H9 (cell line): Measurements from ENCODE around the gene PHKA2. TPM values are rescaled to one million over a fixed set of nuclear protein-coding genes. Genes with fewer than 3 reads are reported as not detected.

Experiments
- DNase-seq: peaks from one replicate; pipeline ENCODE4 v3.0.0-alpha.2; 2017
- H2AFZ ChIP-seq: one replicate; pipeline ENCODE4 v1.6.1; 2013; ENCODE audit warnings: mild to moderate bottlenecking, low read length, control low read depth, moderate library complexity
- H2AK5ac ChIP-seq: 2 replicates; pipeline ENCODE4 v1.6.1; 2013; ENCODE audit warnings: low read length, control low read depth, mixed read lengths; ENCODE audit not compliant: insufficient read length
- H2BK120ac ChIP-seq: one replicate; pipeline ENCODE4 v1.6.1; 2013; ENCODE audit warnings: low read depth, mild to moderate bottlenecking, low read length, control low read depth, inconsistent platforms; ENCODE audit not compliant: poor library complexity, severe bottlenecking
- H2BK12ac ChIP-seq: 2 replicates; pipeline ENCODE4 v1.6.1; 2013; ENCODE audit warnings: low read length, control low read depth, mixed read lengths, low read depth; ENCODE audit not compliant: insufficient read length
- H2BK15ac ChIP-seq: 2 replicates; pipeline ENCODE4 v1.6.1; 2013; ENCODE audit warnings: low read depth, low read length, control low read depth
- H2BK20ac ChIP-seq: one replicate; pipeline ENCODE4 v1.6.1; 2013; ENCODE audit warnings: low read depth, mild to moderate bottlenecking, low read length, control low read depth, inconsistent platforms; ENCODE audit not compliant: poor library complexity, severe bottlenecking
- H2BK5ac ChIP-seq: 2 replicates; pipeline ENCODE4 v1.6.1; 2013; ENCODE audit warnings: low read length, control low read depth, mixed read lengths; ENCODE audit not compliant: insufficient read length
- H3K14ac ChIP-seq: 2 replicates; pipeline ENCODE4 v1.6.1; 2013; ENCODE audit warnings: low read length, control low read depth; ENCODE audit not compliant: insufficient read depth
- H3K18ac ChIP-seq: 2 replicates; pipeline ENCODE4 v1.6.1; 2013; ENCODE audit warnings: low read depth, mild to moderate bottlenecking, mixed read lengths, low read length, control low read depth; ENCODE audit not compliant: insufficient read length
- H3K23ac ChIP-seq: 2 replicates; pipeline ENCODE4 v1.6.1; 2013; ENCODE audit warnings: low read length, control low read depth, mixed read lengths, low read depth; ENCODE audit not compliant: insufficient read length
- H3K23me2 ChIP-seq: 2 replicates; pipeline ENCODE4 v1.6.1; 2013; ENCODE audit warnings: low read depth, mild to moderate bottlenecking, mixed read lengths, low read length, control low read depth; ENCODE audit not compliant: insufficient read length, poor library complexity, severe bottlenecking
- H3K27ac ChIP-seq: 2 replicates; pipeline ENCODE4 v1.5.1; 2013; ENCODE audit warnings: low read length, control low read depth, mixed read lengths, low read depth; ENCODE audit not compliant: insufficient read length
- H3K27me3 ChIP-seq: 2 replicates; pipeline ENCODE4 v1.6.1; 2013; ENCODE audit warnings: low read length, control low read depth, inconsistent platforms; ENCODE audit not compliant: insufficient read depth
- H3K4ac ChIP-seq: 2 replicates; pipeline ENCODE4 v1.6.1; 2013; ENCODE audit warnings: low read depth, mild to moderate bottlenecking, control low read depth, inconsistent platforms, low read length, moderate library complexity
- H3K4me1 ChIP-seq: 2 replicates; pipeline ENCODE4 v1.6.1; 2013; ENCODE audit warnings: low read length, control low read depth, inconsistent platforms; ENCODE audit not compliant: insufficient read depth
- H3K4me2 ChIP-seq: 2 replicates; pipeline ENCODE4 v1.6.1; 2013; ENCODE audit warnings: low read length, control low read depth, mixed read lengths; ENCODE audit not compliant: insufficient read length, insufficient read depth
- H3K56ac ChIP-seq: 2 replicates; pipeline ENCODE4 v1.6.1; 2013; ENCODE audit warnings: low read depth, mild to moderate bottlenecking, mixed read lengths, low read length, control low read depth; ENCODE audit not compliant: insufficient read length
- H3K79me1 ChIP-seq: 2 replicates; pipeline ENCODE4 v1.6.1; 2013; ENCODE audit warnings: low read depth, mild to moderate bottlenecking, moderate library complexity, low read length, control low read depth, inconsistent platforms; ENCODE audit not compliant: insufficient read depth, poor library complexity, severe bottlenecking
- H3K79me2 ChIP-seq: 2 replicates; pipeline ENCODE4 v1.6.1; 2013; ENCODE audit warnings: low read length, control low read depth, inconsistent platforms; ENCODE audit not compliant: insufficient read depth
- H3K9ac ChIP-seq: 2 replicates; pipeline ENCODE4 v1.6.1; 2013; ENCODE audit warnings: low read length, control low read depth, mixed read lengths; ENCODE audit not compliant: insufficient read length; ENCODE audit errors: extremely low read depth
- H3K9me3 ChIP-seq: one replicate; pipeline ENCODE4 v1.6.1; 2013; ENCODE audit warnings: low read depth, low read length, inconsistent platforms; ENCODE audit not compliant: control insufficient read depth
- H3T11ph ChIP-seq: one replicate; pipeline ENCODE4 v1.6.1; 2013; ENCODE audit warnings: mild to moderate bottlenecking, low read length, control low read depth, inconsistent platforms
- H4K20me1 ChIP-seq: one replicate; pipeline ENCODE4 v1.6.1; 2013; ENCODE audit not compliant: control insufficient read depth, insufficient read length, insufficient read depth
- H4K5ac ChIP-seq: 2 replicates; pipeline ENCODE4 v1.6.1; 2013; ENCODE audit warnings: low read depth, mild to moderate bottlenecking, mixed read lengths, low read length, control low read depth; ENCODE audit not compliant: insufficient read length
- H4K8ac ChIP-seq: replicated peaks from 2 replicates; pipeline ENCODE4 v1.6.1; 2013; ENCODE audit warnings: low read length, control low read depth, mixed read lengths, low read depth; ENCODE audit not compliant: insufficient read length
- H4K91ac ChIP-seq: 2 replicates; pipeline ENCODE4 v1.6.1; 2013; ENCODE audit warnings: low read depth, mild to moderate bottlenecking, moderate library complexity, mixed read lengths, low read length, control low read depth; ENCODE audit not compliant: insufficient read length
- H3K27ac Mint-ChIP-seq, 3 experiments: 2 replicates in 2 of 3; 3 replicates in 1 of 3; pipeline ENCODE4 v1.8.0; 2020 to 2021; ENCODE audit warnings: mixed read lengths in 3 of 3, mild to moderate bottlenecking in 1 of 3, moderate library complexity in 1 of 3
- H3K27me3 Mint-ChIP-seq: 2 replicates; pipeline ENCODE4 v1.8.0; 2021; ENCODE audit warnings: low read depth, mild to moderate bottlenecking, moderate library complexity, mixed read lengths
- H3K36me3 Mint-ChIP-seq, 3 experiments: 2 replicates in 2 of 3; 3 replicates in 1 of 3; pipeline ENCODE4 v1.8.0; 2020 to 2021; ENCODE audit warnings: low read depth in 3 of 3, mixed read lengths in 3 of 3; ENCODE audit not compliant: insufficient read depth in 1 of 3
- H3K4me1 Mint-ChIP-seq, 2 experiments: 2 replicates each; pipeline ENCODE4 v1.8.0; 2020; ENCODE audit warnings: mixed read lengths in 2 of 2
- H3K4me3 Mint-ChIP-seq, 2 experiments: 2 replicates in 1 of 2; 3 replicates in 1 of 2; pipeline ENCODE4 v1.8.0; 2020 to 2021; ENCODE audit warnings: mild to moderate bottlenecking in 2 of 2, mixed read lengths in 2 of 2, moderate library complexity in 1 of 2
- H3K9me3 Mint-ChIP-seq, 2 experiments: 2 replicates in 1 of 2; 3 replicates in 1 of 2; pipeline ENCODE4 v1.8.0; 2020; ENCODE audit warnings: mild to moderate bottlenecking in 2 of 2, mixed read lengths in 2 of 2, moderate library complexity in 1 of 2
- CTCF ChIP-seq: fragments of 200-600 bp; sonication (generic); conservative IDR thresholded peaks from 3 replicates; pipeline ENCODE4 v1.8.0; 2021; ENCODE audit warnings: antibody characterized with exemption, mild to moderate bottlenecking
- WGBS: extraction: QIAGEN DNeasy Blood & Tissue Kit; methylation state at CpG from one replicate; pipeline ENCODE4 v1.1.7; 2013; ENCODE audit warnings: missing lambda C conversion rate, low lambda C conversion rate, mixed read lengths; ENCODE audit not compliant: insufficient read length; ENCODE audit errors: extremely low coverage; 5-methylcytosine and 5-hydroxymethylcytosine counted together
- total RNA-seq: library from RNA; stranded (reverse); gene quantifications from 2 replicates; pipeline ENCODE4 v1.2.1, GENCODE V29; 2021

The PHKA2 gene
- total RNA-seq, 1 experiment from 2014 or later: 24.2 TPM

- Histone ChIP-seq H2BK20ac (no peak overlapping the region), H3K79me1 (no peaks in the 10 kb centered on the region), H2BK15ac (no peak overlapping the region), H3T11ph (no peak overlapping the region), H4K20me1 (no peaks in the 10 kb centered on the region), H3K18ac (no peak overlapping the region), H3K4me1 (no peaks in the 10 kb centered on the region), H3K14ac (no peak overlapping the region), H3K4me2 (no peak overlapping the region), H3K79me2 (no peaks in the 10 kb centered on the region), H3K56ac (no peak overlapping the region), H3K9ac (no peak overlapping the region), H3K27ac (no peak overlapping the region), H2AK5ac (no peak overlapping the region), H3K9me3 (peaks cover 43% of the 10 kb centered on the region), H3K4ac (no peak overlapping the region), H3K23ac (no peak overlapping the region), H4K8ac (no peak overlapping the region), H3K23me2 (peaks cover 5% of the 10 kb centered on the region), H2BK5ac (no peak overlapping the region), H4K91ac (no peak overlapping the region), H2BK120ac (no peak overlapping the region), H4K5ac (no peak overlapping the region), H2BK12ac (no peak overlapping the region), H2AFZ (no peak overlapping the region), H3K27me3 (no peaks in the 10 kb centered on the region)
- Mint-ChIP-seq H3K27me3 (peaks cover 21% of the 10 kb centered on the region), H3K27ac (no peak overlapping the region), H3K4me1 (peaks cover 22 to 25% of the 10 kb centered on the region in 2 experiments), H3K9me3 (peaks cover 75% of the 10 kb centered on the region in 2 experiments), H3K4me3 (no peak overlapping the region), H3K36me3 (peaks cover 4 to 26% (median 4%) of the 10 kb centered on the region in 3 experiments; a peak in 5 of 7 replicates)
- DNase-seq: no peak
- TF ChIP-seq CTCF: no peak
- no CpG with 5 or more reads among the region's 12 CpGs for whole genome bisulfite sequencing
Measured at GRCh38 chrX:18889346-18890048, 94.4 kb downstream of the PHKA2 start.
